GM18505 (cell line): ENCODE data around the gene TEX11.
A peak's percentile ranks its signal among the peaks of the same experiment; 100 is the strongest.
"Not testable (repeated sequence)": the region's sequence is repeated elsewhere in the genome, so short reads cannot be mapped to it uniquely, and the experiment has no call there.

Experiments
- ATAC-seq: cut with Tn5 transposase; IDR thresholded peaks from one replicate; pipeline ENCODE4 v1.9.1; 2021; ENCODE audit not compliant: unreplicated experiment
- POLR2A ChIP-seq: IDR thresholded peaks from 4 replicates; pipeline ENCODE4 v1.6.1; 2011; ENCODE audit warnings: borderline replicate concordance; ENCODE audit not compliant: insufficient read depth, insufficient read length; ENCODE audit errors: extremely low read depth

The TEX11 gene

DNA sequence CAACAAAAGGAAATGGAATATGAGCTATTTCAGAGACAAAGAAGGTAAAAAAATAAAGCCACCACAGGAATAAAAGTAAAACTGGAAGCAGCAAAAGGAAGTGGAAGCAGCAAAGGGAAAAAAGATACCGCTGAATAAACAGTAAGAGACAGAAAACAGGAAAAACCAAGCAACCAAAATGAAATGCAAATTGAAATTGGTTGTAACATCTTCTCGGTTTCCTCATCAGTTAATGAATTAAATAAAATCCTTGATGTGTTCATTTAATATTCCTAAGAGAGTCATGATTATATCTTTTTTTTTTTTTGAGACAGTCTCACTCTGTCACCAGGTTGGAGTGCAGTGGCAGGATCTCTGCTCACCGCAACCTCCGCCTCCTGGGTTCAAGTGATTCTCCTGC lies 331.1 kb downstream of the TEX11 start:
- no peak for TF ChIP-seq POLR2A
- ATAC-seq, result no peak

DNA sequence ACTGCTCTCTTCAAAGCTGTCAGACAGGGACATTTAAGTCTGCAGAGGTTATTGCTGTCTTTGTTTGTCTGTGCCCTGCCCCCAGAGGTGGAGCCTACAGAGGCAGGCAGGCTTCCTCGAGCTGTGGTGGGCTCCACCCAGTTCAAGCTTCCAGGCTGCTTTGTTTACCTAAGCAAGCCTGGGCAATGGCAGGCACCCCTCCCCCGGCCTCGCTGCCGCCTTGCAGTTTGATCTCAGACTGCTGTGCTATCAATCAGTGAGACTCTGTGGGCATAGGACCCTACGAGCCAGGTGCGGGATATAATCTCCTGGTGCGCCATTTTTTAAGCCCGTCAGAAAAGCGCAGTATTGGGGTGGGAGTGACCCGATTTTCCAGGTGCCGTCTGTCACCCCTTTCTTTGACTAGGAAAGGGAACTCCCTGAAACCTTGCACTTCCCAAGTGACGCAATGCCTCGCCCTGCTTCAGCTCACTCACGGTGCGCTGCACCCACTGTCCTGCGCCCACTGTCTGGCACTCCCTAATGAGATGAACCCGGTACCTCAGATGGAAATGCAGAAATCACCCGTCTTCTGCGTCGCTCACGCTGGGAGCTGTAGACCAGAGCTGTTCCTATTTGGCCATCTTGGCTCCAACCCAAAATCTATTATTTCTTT lies 338.5 kb downstream of the TEX11 start:
- ATAC-seq, result not testable (repeated sequence)

GRCh38 chrX:70554948-70555347 lies 353.6 kb downstream of the TEX11 start:
- no peak for TF ChIP-seq POLR2A
- no peak for ATAC-seq

- TF ChIP-seq POLR2A, result no peak
- no peak for ATAC-seq
Measured at GRCh38 chrX:70554523-70554922, 354.0 kb downstream of the TEX11 start.

- TF ChIP-seq POLR2A, result no peak
- no peak for ATAC-seq
Measured at GRCh38 chrX:70554081-70554480, 354.4 kb downstream of the TEX11 start.

DNA sequence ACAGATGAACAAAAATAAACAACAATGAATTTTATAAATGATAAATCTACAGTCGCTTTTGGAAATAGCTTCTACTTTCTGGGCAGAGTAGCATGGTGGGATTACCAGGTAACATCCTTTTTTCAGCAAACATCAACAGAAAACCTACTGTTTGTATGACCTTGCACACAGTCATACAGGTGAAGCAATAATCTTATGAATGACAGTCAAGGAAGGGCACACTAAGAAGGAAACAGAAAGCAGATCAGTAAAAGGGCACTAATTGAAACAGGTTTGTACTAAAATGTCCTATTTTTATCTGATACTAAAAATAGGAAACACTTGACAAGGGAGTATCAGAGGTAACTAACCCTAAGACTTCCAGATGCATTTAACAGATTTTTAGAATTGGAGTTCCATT lies 355.0 kb downstream of the TEX11 start:
- no peak for TF ChIP-seq POLR2A
- ATAC-seq, result peak; percentile 65

DNA sequence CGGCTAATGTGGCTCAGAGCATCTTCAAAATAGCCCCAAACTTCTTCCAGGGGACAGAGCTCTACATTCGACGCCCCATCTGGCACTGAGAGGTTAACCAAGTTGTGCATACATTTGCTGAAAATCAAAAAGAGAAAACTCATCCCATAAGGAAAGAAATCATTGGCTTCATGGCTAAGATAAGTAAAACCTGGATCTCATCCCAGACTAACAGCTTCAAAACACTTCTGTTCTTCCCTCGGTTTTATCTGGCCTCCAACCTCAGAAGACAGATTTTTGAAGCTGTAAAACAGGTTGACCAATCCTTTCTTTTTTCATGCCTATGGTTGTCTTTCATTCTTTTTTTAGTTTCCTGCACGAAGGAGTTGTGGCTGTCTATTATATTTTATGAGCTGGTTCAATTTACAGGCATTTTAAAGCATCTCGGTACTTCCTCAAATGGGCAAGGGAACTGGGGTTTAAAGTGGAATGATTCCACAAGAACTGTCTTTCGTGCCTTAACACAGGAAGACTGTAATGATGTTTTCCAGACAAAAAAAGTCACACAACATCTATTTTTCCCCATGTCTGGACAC lies 356.3 kb downstream of the TEX11 start:
- ATAC-seq, result no peak
- TF ChIP-seq POLR2A, result no peak

DNA sequence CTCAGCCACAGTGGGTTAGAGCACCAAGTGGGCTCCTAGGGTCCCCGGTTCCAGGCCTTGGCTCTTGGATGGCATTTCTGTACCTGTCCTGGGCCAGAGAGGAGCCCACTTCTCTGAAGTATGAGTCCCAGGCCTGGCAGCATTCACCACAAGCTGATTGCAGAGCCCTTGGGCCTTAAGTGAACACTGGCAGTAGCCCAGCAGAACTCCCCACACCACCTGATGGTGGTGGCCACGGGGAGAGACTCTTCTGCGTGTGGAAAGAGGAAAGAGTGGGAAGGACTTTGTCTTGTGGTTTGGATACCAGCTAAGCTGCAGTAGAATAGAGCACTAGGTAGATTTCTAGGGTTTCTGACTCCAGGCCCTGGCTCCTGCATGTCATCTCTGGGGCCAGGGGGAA lies 359.1 kb downstream of the TEX11 start:
- no peak for TF ChIP-seq POLR2A
- no peak for ATAC-seq

GRCh38 chrX:70535198-70535597 lies 373.3 kb downstream of the TEX11 start:
- ATAC-seq, result no peak
- TF ChIP-seq POLR2A, result no peak

- ATAC-seq, result no peak
- no peak for TF ChIP-seq POLR2A
Measured at GRCh38 chrX:70527610-70528345, 380.7 kb downstream of the TEX11 start.

DNA sequence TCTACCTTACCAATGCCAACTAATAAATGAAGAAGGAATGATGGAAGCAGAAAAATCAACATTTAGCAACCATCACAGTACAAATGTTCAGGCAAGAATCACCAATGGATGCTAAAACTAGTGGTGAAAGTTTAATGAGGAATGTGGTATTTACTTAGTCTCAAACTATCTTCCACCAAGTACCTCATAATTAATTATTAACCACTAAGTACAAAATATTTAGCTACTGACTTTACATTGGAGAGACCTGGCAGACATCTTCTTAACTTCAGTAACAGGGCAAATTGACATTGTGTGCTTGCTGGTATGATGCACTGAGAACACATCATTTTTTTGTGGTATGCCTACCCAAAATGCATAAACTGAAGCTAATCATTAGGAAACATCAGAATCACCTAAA lies 381.5 kb downstream of the TEX11 start:
- TF ChIP-seq POLR2A, result no peak

DNA sequence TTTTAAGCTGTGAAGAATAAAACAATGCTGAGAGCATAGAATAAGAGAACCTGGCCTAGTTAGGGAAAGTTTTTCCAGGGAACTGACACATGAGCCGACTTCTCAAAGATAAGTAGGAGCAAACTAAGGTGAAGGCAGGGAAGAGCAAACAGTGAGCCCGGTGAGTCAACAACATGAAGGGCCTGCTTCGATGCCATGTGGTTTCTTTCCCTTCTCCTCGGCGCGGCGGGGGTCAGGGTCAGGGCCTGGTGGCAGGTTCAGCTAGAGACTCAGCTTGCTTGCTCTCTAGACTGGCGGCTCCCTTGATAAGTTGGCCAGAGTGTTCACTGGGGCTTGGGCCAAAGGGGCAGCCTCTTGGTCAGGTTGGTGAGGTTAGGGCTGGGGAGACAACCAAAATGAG lies 382.8 kb downstream of the TEX11 start:
- no peak for TF ChIP-seq POLR2A

More for the DNA sequence above, 381.5 kb downstream of the TEX11 start:
- no peak for ATAC-seq

GRCh38 chrX:70515692-70516091 lies 392.8 kb downstream of the TEX11 start:
- not testable (repeated sequence) for ATAC-seq

More for the DNA sequence above, 382.8 kb downstream of the TEX11 start:
- ATAC-seq, result no peak

GRCh38 chrX:70515270-70515669 lies 393.2 kb downstream of the TEX11 start:
- not testable (repeated sequence) for ATAC-seq
